Measurements from ENCODE around the gene KCTD4.
"Not testable (repeated sequence)": the region's sequence is repeated elsewhere in the genome, so short reads cannot be mapped to it uniquely, and the experiment has no call there.

KCTD4 gene

GRCh38 chr13:45200701-45201232 lies at the start of gene KCTD4:
KCTD4 (minus strand) TSS chr13:45201045; CDS start chr13:45194567, 6,478 bp downstream.
- DNase-seq (ENCODE audit: low spot score): no peak

GRCh38 chr13:45249662-45250061 lies 48.8 kb upstream of the KCTD4 start:
- DNase-seq (ENCODE audit: low spot score): no peak

DNA sequence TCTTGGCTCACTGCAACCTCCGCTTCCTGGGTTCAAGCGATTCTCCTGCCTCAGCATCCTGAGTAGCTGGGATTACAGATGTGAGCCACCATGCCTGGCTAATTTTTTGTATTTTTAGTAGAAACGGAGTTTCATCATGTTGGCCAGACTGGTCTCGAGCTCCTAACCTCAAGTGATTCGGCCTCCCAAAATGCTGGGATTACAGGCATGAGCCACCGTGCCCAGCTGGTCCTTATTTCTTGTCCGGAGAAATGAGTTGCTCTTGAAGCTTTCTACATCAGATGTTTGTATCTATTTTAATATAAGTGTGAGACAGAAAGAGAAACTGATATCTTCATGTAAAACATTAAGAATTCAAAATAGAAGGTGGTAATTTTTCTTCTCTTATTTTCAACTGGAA lies 43.9 kb upstream of the KCTD4 start:
- not testable (repeated sequence) for DNase-seq (ENCODE audit: low spot score)

GRCh38 chr13:45243077-45243476 lies 42.2 kb upstream of the KCTD4 start:
- DNase-seq (ENCODE audit: low spot score): no peak

DNA sequence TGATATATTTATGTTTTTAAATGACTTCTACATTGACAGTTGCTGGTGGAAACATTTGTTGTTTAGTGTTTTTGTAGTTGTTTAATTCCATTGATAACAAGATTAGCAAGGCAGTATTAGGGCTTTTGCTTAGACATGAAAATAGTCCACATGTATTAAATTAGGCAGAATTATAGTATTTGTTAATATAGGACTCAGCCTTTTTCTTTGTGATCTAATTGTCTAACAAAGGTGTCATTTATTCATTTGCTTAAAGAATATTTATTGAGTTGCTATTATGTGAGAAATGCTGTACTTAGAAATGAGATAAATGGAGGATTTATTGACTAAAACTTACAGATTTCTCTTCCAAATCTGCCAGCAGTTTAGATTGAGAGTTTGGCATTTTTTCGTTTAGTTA lies 41.7 kb upstream of the KCTD4 start:
- DNase-seq (ENCODE audit: low spot score): no peak

DNA sequence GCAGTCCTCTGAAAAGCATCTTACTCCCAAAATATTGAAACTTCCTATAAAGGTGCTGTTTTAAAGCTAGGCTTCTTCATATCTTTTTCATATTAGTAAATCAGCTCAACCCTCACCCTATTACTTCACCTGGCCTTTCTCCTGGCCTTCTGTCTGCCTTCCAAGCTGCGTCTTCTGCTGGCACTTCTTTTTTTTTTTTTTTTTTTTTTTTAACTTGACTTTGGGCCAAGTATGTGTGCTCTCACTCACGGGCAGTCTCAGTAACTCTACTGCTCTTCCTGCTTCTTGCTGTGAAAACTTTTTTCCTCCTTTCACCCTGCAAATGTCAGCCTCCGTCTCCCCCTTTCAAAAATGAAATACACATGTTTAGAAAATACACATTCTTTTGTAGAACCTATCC lies 41.2 kb upstream of the KCTD4 start:
- peak; percentile 37 for DNase-seq (ENCODE audit: low spot score)

DNA sequence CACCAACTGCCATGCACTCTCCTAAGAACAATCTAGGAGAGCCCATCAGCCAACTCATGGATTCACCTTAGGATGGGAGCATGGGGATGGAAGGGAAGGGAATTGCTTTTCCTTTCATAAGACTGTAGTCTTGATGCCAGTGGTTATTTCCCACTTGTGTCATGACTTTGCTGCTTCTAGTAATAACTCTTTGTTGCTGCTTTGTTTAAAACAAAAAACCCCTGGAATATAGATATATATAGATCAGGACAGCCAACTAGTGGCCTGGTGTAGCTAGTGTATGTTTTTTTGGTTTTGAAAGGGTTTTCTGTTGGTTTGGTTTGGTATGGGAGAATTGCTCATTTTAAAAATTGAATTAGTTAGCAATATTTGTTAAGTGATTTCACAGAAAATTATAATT lies 39.3 kb upstream of the KCTD4 start:
- no peak for DNase-seq (ENCODE audit: low spot score)

DNA sequence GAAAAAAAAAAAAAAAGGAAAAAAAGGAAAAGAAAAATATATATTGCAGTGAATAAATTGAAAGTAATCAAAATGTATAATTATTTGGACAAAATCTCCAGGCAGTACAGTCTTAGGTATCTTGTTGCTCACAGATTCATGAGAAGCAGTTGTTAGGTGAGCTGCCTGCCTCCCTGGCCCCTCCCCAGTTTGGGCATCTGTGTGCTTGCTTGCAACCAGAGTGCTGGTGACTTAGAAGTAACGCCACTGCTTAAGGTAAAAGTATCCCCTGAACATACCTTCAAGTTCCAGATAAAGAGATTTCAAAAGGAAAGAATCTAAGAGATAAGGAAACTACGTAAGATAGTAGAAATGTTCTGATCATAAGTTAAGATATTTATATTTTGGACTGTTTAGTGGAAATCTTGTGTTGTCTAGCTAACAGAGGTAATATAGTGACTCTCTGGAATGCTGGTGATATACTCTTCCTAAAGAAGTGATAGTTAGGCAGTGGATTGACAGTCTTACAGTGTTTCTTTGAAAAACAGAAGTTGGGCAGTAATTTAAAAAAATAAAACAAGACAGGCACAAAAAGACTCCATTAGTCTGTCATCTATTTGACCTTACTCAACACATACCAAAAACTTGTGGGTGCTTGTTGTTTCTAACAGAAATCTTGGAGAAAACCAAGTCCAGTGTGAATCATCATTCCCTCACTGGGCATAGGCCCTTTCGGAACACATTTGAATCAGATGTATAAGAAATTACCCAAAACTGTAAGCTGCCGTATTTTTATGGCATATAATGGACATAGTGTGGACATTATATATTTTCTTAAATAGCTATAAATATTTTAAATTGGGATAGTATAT lies 38.3 kb upstream of the KCTD4 start:
- DNase-seq (ENCODE audit: low spot score): no peak

- DNase-seq (ENCODE audit: low spot score): no peak
Measured at GRCh38 chr13:45232591-45232990, 31.7 kb upstream of the KCTD4 start.

DNA sequence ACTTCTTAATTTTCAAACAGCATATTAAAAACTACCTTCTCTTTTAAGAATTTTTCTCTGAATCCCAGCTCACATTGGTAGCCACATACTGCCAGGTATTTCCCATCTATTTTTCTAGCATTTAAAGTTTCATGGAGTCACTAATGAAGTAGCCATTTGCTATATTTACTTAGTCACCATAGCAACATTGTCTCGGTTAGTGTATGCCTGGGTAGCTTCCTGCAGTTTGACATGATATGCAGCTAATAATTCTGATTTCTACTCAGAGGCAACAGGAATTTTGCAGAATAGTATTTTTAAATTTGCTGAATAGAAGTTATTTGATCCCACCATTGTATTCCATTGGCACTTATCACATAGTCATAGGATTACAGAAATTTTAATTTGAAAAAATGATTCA lies 30.9 kb upstream of the KCTD4 start:
- DNase-seq (ENCODE audit: low spot score): no peak

GRCh38 chr13:45231305-45231704 lies 30.5 kb upstream of the KCTD4 start:
- DNase-seq (ENCODE audit: low spot score): no peak

DNA sequence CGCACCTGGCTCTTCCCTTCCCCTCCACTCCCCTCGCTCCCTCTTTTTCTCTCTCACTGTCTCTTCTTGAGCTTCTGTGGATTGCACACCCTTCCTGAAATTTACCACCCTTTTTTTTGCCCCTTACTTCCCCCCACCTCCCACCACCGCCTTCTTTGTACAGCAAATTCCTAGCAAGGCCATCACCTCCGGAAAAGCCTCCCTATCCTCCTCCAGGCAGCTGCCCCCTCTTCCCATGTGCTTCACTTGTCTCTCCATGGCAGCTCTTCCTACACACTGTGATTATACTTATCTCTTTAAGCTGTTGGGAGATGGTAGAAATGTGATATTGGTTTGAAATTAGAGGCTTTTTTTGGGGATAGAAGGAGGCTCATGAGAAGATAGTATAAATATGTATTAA lies 28.3 kb upstream of the KCTD4 start:
- no peak for DNase-seq (ENCODE audit: low spot score)

DNA sequence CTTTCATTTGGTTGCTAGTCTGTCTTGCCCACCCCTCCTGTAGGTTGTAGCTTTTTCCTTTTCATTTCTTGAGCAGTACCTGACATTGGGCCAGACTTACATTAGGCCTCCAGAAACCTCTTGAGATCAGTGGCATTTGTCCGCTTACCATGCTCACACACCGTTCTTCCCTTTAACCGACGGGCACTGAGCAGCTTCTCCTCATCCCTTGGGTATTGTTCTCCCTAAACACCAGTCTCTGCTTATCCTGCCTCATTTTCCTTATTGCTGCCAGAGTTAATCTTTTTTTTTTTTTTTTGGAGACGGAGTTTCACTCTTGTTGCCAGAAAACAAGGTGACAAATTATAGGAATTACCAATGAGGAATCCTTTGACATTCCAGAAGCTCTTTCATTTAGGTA lies 27.2 kb upstream of the KCTD4 start:
- no peak for DNase-seq (ENCODE audit: low spot score)

- no peak for DNase-seq (ENCODE audit: low spot score)
Measured at GRCh38 chr13:45226024-45226423, 25.2 kb upstream of the KCTD4 start.

DNA sequence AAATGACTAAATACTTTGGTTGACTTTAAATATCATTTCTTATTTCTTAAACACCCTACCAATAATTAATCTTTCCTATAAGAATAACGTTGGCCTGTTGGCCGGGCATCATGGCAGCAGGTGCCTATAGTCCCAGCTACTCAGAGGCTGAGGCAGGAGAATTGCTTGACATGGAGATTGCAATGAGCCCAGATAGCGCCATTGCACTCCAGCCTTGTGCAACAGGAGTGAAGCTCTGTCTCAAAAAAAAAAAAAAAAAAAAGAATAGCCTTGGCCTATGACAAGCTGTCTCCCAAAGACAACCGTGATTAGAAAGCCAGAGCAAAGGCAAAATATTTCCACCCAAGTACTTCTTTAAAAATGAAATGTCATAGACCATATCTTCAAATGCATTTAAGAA lies 24.5 kb upstream of the KCTD4 start:
- DNase-seq (ENCODE audit: low spot score): no peak

DNA sequence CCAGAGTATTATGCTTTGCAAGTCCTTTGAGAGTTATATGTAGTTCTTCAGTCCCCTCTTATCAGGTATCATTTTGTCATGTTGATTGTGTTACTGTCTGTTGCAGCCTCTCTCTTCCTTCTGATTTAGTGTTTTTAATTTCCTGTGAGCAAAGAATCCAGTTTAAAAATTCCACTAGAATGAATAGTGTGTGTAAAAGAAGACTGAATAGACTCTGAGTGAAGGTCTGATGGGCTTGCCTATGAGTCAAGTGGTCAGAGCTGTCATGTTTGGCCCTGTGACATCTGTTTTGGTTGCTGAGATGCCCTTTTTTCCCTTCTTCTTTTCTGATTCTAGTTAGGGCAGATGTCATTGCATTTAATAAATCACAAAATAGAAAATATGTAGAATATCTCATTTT lies 23.3 kb upstream of the KCTD4 start:
- DNase-seq (ENCODE audit: low spot score): no peak

GRCh38 chr13:45222919-45223318 lies 22.1 kb upstream of the KCTD4 start:
- DNase-seq (ENCODE audit: low spot score): no peak

- no peak for DNase-seq (ENCODE audit: low spot score)
Measured at GRCh38 chr13:45222516-45222915, 21.7 kb upstream of the KCTD4 start.

DNA sequence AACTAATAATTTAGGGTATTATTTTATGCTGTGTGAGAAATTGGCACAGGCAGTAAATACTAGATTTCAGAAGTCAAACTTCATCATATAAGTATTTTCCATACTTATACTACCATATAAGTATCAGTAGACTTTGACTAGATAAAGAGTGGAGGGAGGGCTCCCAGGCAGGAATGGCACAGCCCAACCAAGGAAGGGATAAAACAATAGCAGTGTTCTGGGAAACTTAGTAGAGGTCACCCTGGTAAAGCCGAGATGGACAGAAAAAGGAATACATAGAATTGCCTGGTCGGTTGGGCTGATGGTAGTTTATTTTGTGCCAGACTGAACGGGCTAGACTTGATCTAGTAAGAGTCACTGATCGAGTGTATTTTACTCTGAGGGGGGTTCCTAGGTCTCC lies 19.6 kb upstream of the KCTD4 start:
- DNase-seq (ENCODE audit: low spot score): no peak

- DNase-seq (ENCODE audit: low spot score): no peak
Measured at GRCh38 chr13:45219938-45220375, 19.1 kb upstream of the KCTD4 start.

DNA sequence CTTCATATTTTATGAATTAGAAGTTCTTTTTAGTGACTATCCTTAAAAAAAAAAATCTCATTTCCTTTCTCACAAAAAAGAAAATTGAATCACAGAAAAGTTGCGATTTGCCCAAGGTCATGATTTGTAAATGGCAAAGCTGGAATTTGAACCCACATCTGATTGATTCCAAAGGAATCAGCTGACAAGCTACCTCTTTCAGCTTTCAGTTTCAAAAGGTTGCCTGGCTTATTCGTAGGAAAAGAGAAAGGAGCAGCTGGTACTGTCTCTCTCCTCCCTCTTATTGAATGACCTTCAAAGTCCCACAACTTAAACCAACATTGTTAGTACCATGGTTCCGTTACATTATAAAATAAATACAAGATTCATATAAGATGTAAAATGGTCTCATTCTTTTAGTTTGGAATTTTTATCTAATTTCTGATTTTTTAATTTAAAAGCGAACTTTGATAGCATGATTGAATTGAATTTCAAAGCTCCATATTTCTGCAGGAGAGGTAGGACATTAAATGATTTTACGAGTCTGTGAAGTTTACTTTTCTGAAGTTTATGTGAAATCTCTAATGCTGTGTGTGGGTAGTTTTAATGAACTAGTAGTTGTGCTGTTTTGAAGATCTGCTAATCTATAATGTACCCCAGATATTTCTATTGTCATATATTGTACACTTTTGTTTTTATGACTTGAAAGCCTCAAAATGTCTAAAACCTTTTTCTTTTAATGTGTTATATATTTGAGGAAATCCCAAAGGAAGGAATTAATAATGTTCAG lies 18.5 kb upstream of the KCTD4 start:
- no peak for DNase-seq (ENCODE audit: low spot score)

GRCh38 chr13:45218689-45219088 lies 17.8 kb upstream of the KCTD4 start:
- DNase-seq (ENCODE audit: low spot score): no peak

DNA sequence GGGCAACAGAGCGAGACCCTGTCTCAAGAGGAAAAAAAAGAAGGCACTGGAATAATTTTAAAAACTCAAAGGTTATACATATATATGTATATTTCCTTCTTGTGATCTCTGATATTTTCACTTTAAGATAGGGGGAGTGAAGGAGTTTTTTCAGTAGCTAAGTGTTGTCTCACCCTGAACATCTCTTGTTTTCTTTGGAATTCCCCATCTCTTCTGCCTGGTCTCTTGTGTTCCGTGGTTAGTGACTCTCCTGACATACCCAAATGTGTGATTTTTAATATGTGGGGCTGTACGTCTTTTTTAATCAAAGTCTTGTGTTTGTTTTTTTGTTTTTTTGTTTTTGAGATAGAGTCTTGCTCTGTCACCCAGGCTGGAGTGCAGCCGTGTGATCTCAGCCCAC lies 15.3 kb upstream of the KCTD4 start:
- no peak for DNase-seq (ENCODE audit: low spot score)

Data from iPS-NIHi11 (cell line).